H1 (cell line): ENCODE measurements around the gene KIF2C. TPM values are rescaled to one million over a fixed set of nuclear protein-coding genes. Genes with fewer than 3 reads are reported as not detected.

Experiments used
- CTCF ChIA-PET: fragments of 300-600 bp; sonication (Branson Sonifier 250); formaldehyde crosslinking; loops from one replicate; lab custom pipeline; 2021; ENCODE audit not compliant: partially characterized antibody; lab: Charles Lee
- POLR2A ChIA-PET: fragments of 300-600 bp; sonication (Branson Sonifier 250); formaldehyde crosslinking; loops from one replicate; lab custom pipeline; 2021; ENCODE audit warnings: inconsistent platforms; ENCODE audit not compliant: partially characterized antibody; lab: Charles Lee
- DNase-seq, 2 experiments: peaks; one replicate each; pipeline versions ENCODE4 v3.0.0 to v3.0.0-alpha.2; 2010 to 2022; ENCODE audit warnings: low spot score in 2 of 2, low read depth in 1 of 2, mixed read lengths in 1 of 2
- FAIRE-seq: peaks from 2 replicates; lab custom pipeline; 2011; peaks lifted over from hg19 to GRCh38; lab: Jason Lieb, UNC
- H2AFZ ChIP-seq: 2 replicates; pipeline ENCODE4 v1.8.1; 2012; ENCODE audit warnings: low read length, inconsistent platforms
- H2AK5ac ChIP-seq: 2 replicates; pipeline ENCODE4 v1.6.1; 2013; ENCODE audit warnings: low read depth, low read length
- H2BK120ac ChIP-seq: replicated peaks from 2 replicates; pipeline ENCODE3; 2013; ENCODE audit warnings: low read depth, low read length, inconsistent platforms
- H2BK12ac ChIP-seq: 2 replicates; pipeline ENCODE4 v1.6.1; 2013; ENCODE audit warnings: low read depth, low read length
- H2BK15ac ChIP-seq: 2 replicates; pipeline ENCODE4 v1.6.1; 2013; ENCODE audit warnings: low read length
- H2BK20ac ChIP-seq: 2 replicates; pipeline ENCODE4 v1.6.1; 2013; ENCODE audit warnings: low read length
- H2BK5ac ChIP-seq: 2 replicates; pipeline ENCODE4 v1.6.1; 2013; ENCODE audit warnings: low read depth, low read length
- H3K14ac ChIP-seq: 2 replicates; pipeline ENCODE4 v1.6.1; 2013; ENCODE audit warnings: inconsistent platforms; ENCODE audit not compliant: insufficient read length
- H3K18ac ChIP-seq: 2 replicates; pipeline ENCODE4 v1.6.1; 2013; ENCODE audit warnings: low read length; ENCODE audit errors: extremely low read depth
- H3K23ac ChIP-seq: 2 replicates; pipeline ENCODE4 v1.6.1; 2013; ENCODE audit warnings: inconsistent platforms; ENCODE audit not compliant: insufficient read length
- H3K23me2 ChIP-seq: 2 replicates; pipeline ENCODE4 v1.6.1; 2013; ENCODE audit warnings: low read depth, low read length
- H3K27ac ChIP-seq: 2 replicates; pipeline ENCODE4 v1.6.1; 2011; ENCODE audit warnings: low read depth, low read length, inconsistent platforms
- H3K27me3 ChIP-seq, 4 experiments: replicated peaks in 1 of 4; 1 replicate in 1 of 4; 2 replicates in 3 of 4; pipeline versions ENCODE4 v1.6.1 to v1.8.1; 2011 to 2013; ENCODE audit warnings: low read length in 3 of 4, mild to moderate bottlenecking in 3 of 4, inconsistent platforms in 2 of 4, mixed read lengths in 2 of 4, moderate library complexity in 1 of 4; ENCODE audit not compliant: control insufficient read depth in 3 of 4, insufficient read depth in 3 of 4; ENCODE audit errors: extremely low read depth in 1 of 4
- H3K36me3 ChIP-seq, 4 experiments: 2 replicates each; pipeline versions ENCODE4 v1.6.1 to v1.8.1; 2011 to 2013; ENCODE audit warnings: mild to moderate bottlenecking in 4 of 4, low read length in 3 of 4, moderate library complexity in 2 of 4, control low read depth in 1 of 4, inconsistent platforms in 1 of 4; ENCODE audit not compliant: insufficient read depth in 4 of 4, control insufficient read depth in 2 of 4
- H3K4ac ChIP-seq: replicated peaks from 2 replicates; pipeline ENCODE3; 2013; ENCODE audit warnings: low read length, low read depth, mixed read lengths, inconsistent platforms; ENCODE audit not compliant: insufficient read length
- H3K4me1 ChIP-seq, 4 experiments: replicated peaks in 1 of 4; 1 replicate in 1 of 4; 2 replicates in 3 of 4; pipeline versions ENCODE4 v1.6.1 to v1.8.1; 2011 to 2013; ENCODE audit warnings: low read length in 3 of 4, inconsistent platforms in 2 of 4, mixed read lengths in 1 of 4; ENCODE audit not compliant: insufficient read depth in 4 of 4, control insufficient read depth in 3 of 4
- H3K4me2 ChIP-seq, 2 experiments: 2 replicates each; pipeline versions ENCODE4 v1.6.1 to v1.8.1; 2011 to 2013; ENCODE audit warnings: low read depth in 2 of 2, low read length in 2 of 2, control low read depth in 1 of 2, inconsistent platforms in 1 of 2, mild to moderate bottlenecking in 1 of 2; ENCODE audit not compliant: insufficient read depth in 1 of 2
- H3K4me3 ChIP-seq, 4 experiments: fragments of 200-600, 300-600 bp in 1 of 4; sonication (generic), shearing (Covaris generic), sonication (Bioruptor Twin) in 1 of 4; 2 replicates each; pipeline versions ENCODE4 v1.5.1 to v1.8.1; 2011 to 2016; ENCODE audit warnings: low read length in 4 of 4, low read depth in 3 of 4, control low read depth in 2 of 4, inconsistent platforms in 2 of 4, mild to moderate bottlenecking in 2 of 4, mixed read lengths in 1 of 4, moderate library complexity in 1 of 4; ENCODE audit not compliant: insufficient read depth in 2 of 4; ENCODE audit errors: extremely low read depth in 1 of 4
- H3K56ac ChIP-seq: replicated peaks from 2 replicates; pipeline ENCODE3; 2013; ENCODE audit warnings: low read depth, mild to moderate bottlenecking, mixed read lengths, low read length, inconsistent platforms; ENCODE audit not compliant: insufficient read length
- H3K79me1 ChIP-seq: 2 replicates; pipeline ENCODE4 v1.6.1; 2013; ENCODE audit warnings: low read depth, low read length, control low read depth
- H3K79me2 ChIP-seq, 2 experiments: 2 replicates each; pipeline versions ENCODE4 v1.6.1 to v1.8.1; 2012 to 2013; ENCODE audit warnings: low read length in 2 of 2, mild to moderate bottlenecking in 2 of 2, inconsistent platforms in 1 of 2; ENCODE audit not compliant: insufficient read depth in 2 of 2, control insufficient read depth in 1 of 2
- H3K9ac ChIP-seq, 4 experiments: replicated peaks in 1 of 4; 1 replicate in 1 of 4; 2 replicates in 3 of 4; pipeline versions ENCODE4 v1.6.1 to v1.8.1; 2011 to 2013; ENCODE audit warnings: low read depth in 3 of 4, low read length in 3 of 4, control low read depth in 2 of 4, mild to moderate bottlenecking in 2 of 4, moderate library complexity in 2 of 4, inconsistent platforms in 1 of 4; ENCODE audit errors: extremely low read depth in 1 of 4
- H3K9me3 ChIP-seq, 2 experiments: 2 replicates each; pipeline versions ENCODE4 v1.6.1 to v1.8.1; 2012 to 2013; ENCODE audit warnings: mild to moderate bottlenecking in 2 of 2, moderate library complexity in 2 of 2, control low read depth in 1 of 2, inconsistent platforms in 1 of 2, low read depth in 1 of 2, low read length in 1 of 2, mixed read lengths in 1 of 2; ENCODE audit not compliant: insufficient read depth in 2 of 2
- H4K20me1 ChIP-seq, 2 experiments: replicated peaks in 1 of 2; 2 replicates each; pipeline versions ENCODE3 to v1.8.1; 2011 to 2013; ENCODE audit warnings: inconsistent platforms in 2 of 2, low read length in 2 of 2, mild to moderate bottlenecking in 1 of 2; ENCODE audit not compliant: insufficient read depth in 2 of 2, control insufficient read depth in 1 of 2
- H4K5ac ChIP-seq: 2 replicates; pipeline ENCODE4 v1.6.1; 2013; ENCODE audit warnings: low read length, low read depth, mixed read lengths, inconsistent platforms; ENCODE audit not compliant: insufficient read length
- H4K8ac ChIP-seq: 2 replicates; pipeline ENCODE4 v1.8.0; 2013; ENCODE audit warnings: mild to moderate bottlenecking, moderate library complexity, low read length, inconsistent platforms; ENCODE audit not compliant: insufficient read depth; ENCODE audit errors: extremely low read depth
- H4K91ac ChIP-seq: replicated peaks from 2 replicates; pipeline ENCODE3; 2013; ENCODE audit warnings: low read length, mixed read lengths, inconsistent platforms; ENCODE audit not compliant: insufficient read length
- SIN3A ChIP-seq, 2 experiments: IDR thresholded peaks in 1 of 2; conservative IDR thresholded peaks in 1 of 2; 2 replicates each; pipeline ENCODE4 v1.6.1; 2011 to 2012; ENCODE audit warnings: low read length in 2 of 2, improper control_type of control experiment in 1 of 2, low read depth in 1 of 2, mild to moderate bottlenecking in 1 of 2
- WGBS, 2 experiments: shearing (Covaris generic) in 1 of 2; methylation state at CpG; one replicate each; pipeline versions ENCODE4 v1.1.6 to v1.1.7; 2013 to 2015; ENCODE audit warnings: low lambda C conversion rate in 2 of 2, mixed read lengths in 2 of 2, inconsistent platforms in 1 of 2, low coverage in 1 of 2, missing lambda C conversion rate in 1 of 2; ENCODE audit not compliant: insufficient replicate concordance in 2 of 2, insufficient coverage in 1 of 2, insufficient read length in 1 of 2; ENCODE audit errors: extremely low coverage in 1 of 2, missing lambda C conversion rate in 1 of 2; 5-methylcytosine and 5-hydroxymethylcytosine counted together
- polyA plus RNA-seq, 7 experiments: library from polyadenylated mRNA; depleted of rRNA in 3 of 7; stranded (reverse) in 5 of 7; unstranded in 2 of 7; fragments of >200 nt in 5 of 7; fragments of 200-250 nt in 2 of 7; gene quantifications; 1 replicate in 5 of 7; 2 replicates in 1 of 7; 4 replicates in 1 of 7; pipeline versions ENCODE4 v1.2.1 to v1.2.3, GENCODE V29; 2011 to 2013; ENCODE audit warnings: missing spikeins in 2 of 7, mixed read lengths in 2 of 7
- total RNA-seq: library from RNA; stranded (reverse); fragmentation: NEBNext Ultra II Directional; extraction: Animal tissue kit (Norgen Biotek cat#: 25700); gene quantifications from 2 replicates; pipeline ENCODE4 v1.2.1, GENCODE V29; 2021

KIF2C gene
- total and polyA plus RNA-seq, 2 of the 8 experiments (the other 6 are each of a cell fraction or from before 2014, with no cell fraction given): 41.8 to 68.1 TPM

- Histone ChIP-seq H2BK15ac (no peak overlapping the region), H3K56ac (no peak overlapping the region), H4K91ac (no peak overlapping the region), H3K27ac (no peak overlapping the region), H3K27me3 (no peaks in the 10 kb centered on the region), H3K23me2 (peaks cover 3% of the 10 kb centered on the region; the same call in 1 of the 2 replicates), H4K8ac (no peak overlapping the region), H4K5ac (no peak overlapping the region), H3K4ac (no peak overlapping the region), H3K4me3 (no peak overlapping the region), H3K14ac (no peak overlapping the region), H3K18ac (no peak overlapping the region), H2BK20ac (no peak overlapping the region), H2BK5ac (no peak overlapping the region), H2AK5ac (no peak overlapping the region), H3K79me1 (peaks cover 3% of the 10 kb centered on the region), H3K9me3 (peaks cover 0 to 7% of the 10 kb centered on the region in 2 experiments; a peak in 1 of 4 replicates), H3K4me2 (no peak overlapping the region), H2BK120ac (no peak overlapping the region), H2BK12ac (no peak overlapping the region), H3K36me3 (0 out of 8 replicates have a peak, but pooled peaks cover 0 to 3% (median 0%) of the 10 kb centered on the region in 4 experiments), H3K4me1 (peaks cover 0 to 3% (median 2%) of the 10 kb centered on the region in 4 experiments; a peak in 3 of 7 replicates), H2AFZ (no peak overlapping the region), H3K9ac (no peak overlapping the region), H3K79me2 (peaks cover 2 to 13% of the 10 kb centered on the region in 2 experiments; a peak in 3 of 4 replicates), H3K23ac (no peak overlapping the region), H4K20me1 (no peaks in the 10 kb centered on the region)
- FAIRE-seq (no peak), DNase-seq (no peak)
- WGBS, 2 experiments: 100% methylated on average over 1 of the region's 1 CpG; no CpG with 5 or more reads in 1 of the 2 experiments
- ChIA-PET POLR2A (interaction anchor here (1.0 to 22.5 kb wide), 6 partner anchors 9 to 83 kb away, joined by 3 to 428 read pairs (median 4); partner anchors contain the start of genes BEST4, DYNLT4 and RPS8), CTCF (interaction anchor here (1.6 to 10.5 kb wide), 4 partner anchors 12 to 77 kb away, joined by 3 to 107 read pairs (median 10); no protein-coding TSS in a partner anchor)
- no peak for TF ChIP-seq SIN3A (conservative IDR thresholded peaks at IDR 0.05 in 1 of 2, IDR thresholded peaks at IDR 0.05 in 1 of 2; ENCODE audit: low read depth in 1 of 2, low read length in 2 of 2)
Observed at GRCh38 chr1:44735992-44736391, 3.6 kb upstream of the KIF2C start.
